Left kidney (tissue), 2 donors: Measurements from ENCODE around the gene ICA1. TPM values are rescaled to one million over a fixed set of nuclear protein-coding genes. Genes with fewer than 3 reads are reported as not detected.
"Not testable (repeated sequence)": the region's sequence is repeated elsewhere in the genome, so short reads cannot be mapped to it uniquely, and the experiment has no call there.

ENCODE experiments used
- DNase-seq: peaks from one replicate; pipeline ENCODE4 v3.0.0-alpha.2; 2013
- polyA plus RNA-seq: library from polyadenylated mRNA; unstranded; fragments of 120-200 nt; gene quantifications from one replicate; pipeline ENCODE4 v1.2.1, GENCODE V29; 2013; ENCODE audit not compliant: insufficient read length

Gene ICA1
- polyA plus RNA-seq, 1 donor: 38.2 TPM

DNA sequence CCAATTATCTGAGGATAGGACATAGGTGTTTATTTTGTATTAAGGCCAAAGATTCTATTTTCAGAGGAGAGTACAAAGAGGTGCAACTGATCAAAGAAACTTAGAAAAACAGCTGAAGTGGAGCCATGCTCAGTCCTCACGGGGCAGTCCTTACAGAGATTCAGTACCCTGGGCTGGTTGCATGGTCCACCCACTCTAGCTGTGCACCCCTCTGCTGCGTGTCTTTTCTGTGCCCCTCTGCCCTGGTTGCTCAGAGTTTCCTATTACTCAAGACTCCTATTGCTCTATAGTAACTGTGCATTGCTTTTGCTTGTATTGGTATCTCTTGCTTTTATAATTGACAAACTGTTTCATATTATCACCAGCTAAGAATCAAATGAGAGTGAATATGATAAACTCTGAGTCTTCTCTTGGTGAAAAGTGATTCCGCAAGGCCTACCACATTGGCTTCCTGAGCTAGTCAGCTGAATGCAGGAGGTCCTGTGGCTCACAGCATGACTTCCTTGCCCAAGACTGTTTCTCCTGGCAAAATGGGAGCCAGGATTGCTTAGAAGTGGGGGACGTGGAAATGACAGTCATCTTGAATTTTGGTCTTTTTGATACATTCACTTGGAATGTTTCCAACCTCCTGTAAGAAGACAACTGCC, 156.4 kb downstream of the ICA1 start:
- DNase-seq: no peak

DNA sequence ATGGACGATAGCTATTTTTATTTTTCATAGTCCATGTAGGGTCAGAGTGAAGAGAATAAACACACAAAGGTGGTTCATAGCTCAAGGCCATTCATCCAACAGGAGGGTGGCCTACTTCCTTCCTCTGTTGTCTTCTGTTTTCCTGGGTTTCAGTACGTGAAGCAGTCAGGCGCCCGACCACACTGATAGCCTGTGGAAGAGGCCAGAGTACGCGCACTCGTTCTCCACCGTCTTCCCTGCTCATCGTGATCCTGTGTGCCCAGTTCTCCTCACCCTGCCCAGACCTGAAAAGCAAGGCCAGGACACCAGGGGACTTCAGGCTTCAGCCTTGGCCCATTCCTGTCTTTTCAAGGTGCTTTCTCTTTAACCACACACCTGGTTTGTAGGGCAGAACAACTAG, 158.7 kb downstream of the ICA1 start:
- no peak for DNase-seq

DNA sequence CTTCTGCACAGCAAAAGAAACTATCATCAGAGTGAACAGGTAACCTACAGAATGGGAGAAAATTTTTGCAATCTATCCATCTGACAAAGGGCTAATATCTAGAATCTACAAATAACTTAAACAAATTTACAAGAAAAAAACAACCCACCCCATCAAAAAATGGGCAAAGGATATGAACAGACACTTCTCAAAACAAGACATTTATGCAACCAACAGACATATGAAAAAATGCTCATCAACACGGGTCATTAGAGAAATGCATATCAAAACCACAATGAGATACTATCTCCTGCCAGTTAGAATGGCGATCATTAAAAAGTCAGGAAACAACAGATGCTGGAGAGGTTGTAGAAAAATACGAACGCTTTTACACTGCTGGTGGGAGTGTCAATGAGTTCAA, 160.7 kb downstream of the ICA1 start:
- DNase-seq: not testable (repeated sequence)

DNA sequence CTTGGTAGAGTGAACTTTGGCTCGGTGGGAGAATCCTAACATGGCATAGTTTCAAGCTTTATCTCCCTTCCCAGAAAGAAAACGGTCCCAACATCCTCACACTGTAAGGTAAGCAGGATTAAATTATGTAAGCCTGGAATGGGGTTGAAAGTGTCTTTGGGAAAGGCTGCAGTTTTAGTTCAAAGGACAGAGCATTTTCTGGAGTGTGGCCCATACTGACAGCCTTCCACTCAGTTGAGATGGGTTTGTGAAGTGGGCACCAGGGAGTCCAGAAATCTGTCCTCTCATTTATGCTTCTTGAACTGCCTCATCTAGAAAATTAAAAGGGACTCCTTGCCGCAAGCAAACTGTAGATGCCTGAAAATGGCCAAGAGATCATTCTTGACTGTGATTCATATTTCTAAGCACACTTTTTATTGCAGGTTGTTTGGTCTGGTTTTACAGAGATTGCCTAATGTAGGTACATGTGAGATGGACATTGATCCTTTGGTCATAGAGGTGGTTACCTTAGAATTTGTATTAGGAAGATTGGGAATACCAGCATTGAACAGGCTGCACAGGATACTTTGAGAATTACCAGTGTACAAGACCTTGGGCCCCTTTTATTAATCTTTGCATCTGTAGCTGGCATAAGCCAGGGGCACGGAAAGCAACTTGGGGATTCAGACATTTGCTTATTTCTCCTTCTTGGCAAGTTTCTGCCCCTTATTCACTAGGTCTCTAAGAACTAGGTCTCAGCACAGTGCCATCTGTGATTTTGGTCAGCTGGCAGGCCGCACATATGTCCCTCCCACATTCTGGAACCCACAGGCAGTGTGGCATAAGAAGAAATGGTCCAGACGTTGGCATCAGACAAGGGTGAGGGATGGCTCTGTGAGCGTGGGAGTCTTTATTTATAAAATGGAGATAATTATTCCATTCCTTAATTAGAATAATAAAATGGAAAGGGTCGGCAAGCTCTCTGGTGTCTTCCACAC, 167.5 kb downstream of the ICA1 start:
- DNase-seq: no peak

DNA sequence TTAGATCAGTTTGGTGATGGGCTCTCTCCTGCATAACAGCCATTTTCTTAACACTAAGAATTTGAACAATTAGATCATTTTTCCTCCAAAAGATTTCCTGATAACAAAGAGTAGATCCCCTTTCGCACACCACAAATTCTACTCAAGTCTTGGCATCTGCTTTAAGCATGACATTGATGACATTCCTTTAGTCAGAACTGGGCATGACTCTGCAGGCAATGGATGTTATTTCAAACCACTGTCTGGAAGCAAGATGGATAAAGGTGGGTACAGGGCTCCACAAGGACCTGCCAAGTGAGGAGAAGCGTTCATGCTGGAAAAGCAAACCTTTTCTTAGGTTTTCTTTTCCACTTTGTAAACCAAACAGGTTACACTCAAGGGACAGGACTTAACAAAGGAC, 169.8 kb downstream of the ICA1 start:
- DNase-seq: no peak

DNA sequence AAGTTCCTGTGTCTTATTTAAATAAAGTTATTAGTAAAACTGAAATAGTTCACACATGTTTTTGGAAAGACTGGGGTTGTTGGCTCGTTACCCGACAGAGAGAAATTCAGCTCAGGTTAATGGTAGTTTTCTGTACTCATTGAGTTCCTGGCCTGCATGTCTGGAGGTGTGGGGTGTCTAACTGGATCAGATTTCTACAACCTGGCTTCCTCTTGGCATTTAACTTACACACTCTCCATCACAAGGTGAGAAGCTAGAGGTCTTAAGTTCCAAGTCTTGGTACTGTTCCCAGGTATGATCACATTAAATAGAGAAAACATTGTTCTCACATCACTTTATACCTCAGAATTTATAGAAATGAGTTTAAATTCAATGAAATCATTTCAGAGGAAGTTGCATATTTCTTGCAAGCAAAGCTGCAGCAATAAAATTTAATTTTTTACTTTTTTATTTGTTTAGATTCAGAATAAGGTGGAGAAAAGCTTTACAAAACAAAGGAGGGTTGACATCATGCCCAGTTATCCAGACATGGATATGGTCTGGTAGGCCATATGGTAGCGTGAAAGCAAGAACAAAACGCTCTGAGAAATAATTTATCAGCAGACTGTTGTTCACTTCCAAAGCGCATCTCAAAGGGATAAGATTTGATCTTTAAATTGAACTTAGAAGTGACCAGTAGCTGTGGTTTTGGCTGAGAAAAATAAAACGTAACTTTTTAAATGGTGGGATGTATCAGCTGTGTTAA, 172.8 kb downstream of the ICA1 start:
- DNase-seq: no peak

DNA sequence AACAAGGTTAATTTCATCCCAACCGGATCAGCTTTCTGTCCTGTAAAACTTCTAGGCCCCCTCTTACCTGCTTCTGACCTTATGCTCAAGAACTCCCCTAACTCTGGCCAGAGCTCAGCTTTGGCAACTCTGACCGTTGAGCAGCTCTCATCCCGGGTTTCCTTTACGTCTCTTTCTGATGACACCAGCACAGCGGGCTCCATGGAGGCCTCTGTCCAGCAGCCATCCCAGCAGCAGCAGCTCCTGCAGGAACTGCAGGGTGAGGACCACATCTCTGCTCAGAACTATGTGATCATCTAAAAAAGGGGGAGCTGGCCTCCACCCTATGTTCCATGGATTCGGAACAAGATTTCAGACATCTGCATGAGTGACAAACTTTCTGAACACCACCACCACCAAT, 175.7 kb downstream of the ICA1 start:
- DNase-seq: no peak

DNA sequence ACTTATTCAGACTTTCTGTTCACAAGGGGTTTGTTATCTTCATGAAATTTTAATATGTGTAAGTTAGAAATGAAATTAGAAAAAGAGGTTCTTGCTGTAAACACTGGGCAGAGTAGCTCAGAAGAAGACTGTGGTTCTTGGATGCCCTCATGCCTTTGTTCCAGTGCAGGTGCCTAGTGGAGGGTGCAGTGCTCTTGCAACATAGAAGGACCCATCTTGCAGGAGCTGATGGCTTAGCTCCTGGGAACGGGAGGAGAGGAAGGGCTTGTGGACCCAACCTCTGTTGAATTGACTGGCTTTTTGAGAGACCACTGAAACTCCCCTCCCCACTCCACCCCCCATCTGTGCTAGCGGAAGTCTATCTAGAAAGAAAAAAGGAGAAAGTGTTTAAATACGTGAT, 176.5 kb downstream of the ICA1 start:
- DNase-seq: no peak

DNA sequence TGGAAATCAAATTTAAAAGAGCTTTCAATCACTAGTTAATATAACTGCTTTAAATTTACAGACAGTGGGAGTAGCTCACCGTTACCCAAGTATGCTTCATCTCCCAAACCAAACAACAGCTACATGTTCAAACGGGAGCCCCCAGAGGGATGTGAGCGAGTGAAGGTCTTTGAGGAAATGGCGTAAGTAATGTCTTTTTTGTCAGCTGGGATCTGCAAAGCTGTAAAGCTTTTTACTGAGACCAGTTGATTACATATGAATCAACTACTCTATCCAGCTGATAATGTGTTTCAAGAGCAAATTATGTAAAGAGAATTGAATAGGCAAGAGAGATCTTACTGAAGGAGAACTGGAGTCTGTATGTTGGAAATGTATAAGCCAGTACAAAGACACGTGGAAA, 177.1 kb downstream of the ICA1 start:
- no peak for DNase-seq

DNA sequence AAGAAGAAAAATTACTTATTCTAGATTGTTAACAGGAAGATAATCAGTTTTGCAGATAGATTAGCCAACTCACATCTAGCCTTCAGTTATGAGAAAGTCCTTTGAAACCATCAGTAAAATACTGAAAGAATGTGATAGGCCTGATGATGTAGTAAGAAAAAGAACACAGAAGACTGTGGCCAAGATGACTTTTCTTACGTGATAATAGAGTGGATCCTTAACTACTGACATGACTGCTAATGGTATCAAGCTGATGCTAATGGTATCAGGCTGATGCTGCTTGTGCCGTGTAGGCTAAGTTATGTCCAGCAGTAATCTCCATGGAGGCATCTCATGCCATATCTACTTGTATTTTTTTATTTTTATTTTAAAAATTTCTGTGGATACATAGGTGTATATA, 179.2 kb downstream of the ICA1 start:
- DNase-seq: no peak

DNA sequence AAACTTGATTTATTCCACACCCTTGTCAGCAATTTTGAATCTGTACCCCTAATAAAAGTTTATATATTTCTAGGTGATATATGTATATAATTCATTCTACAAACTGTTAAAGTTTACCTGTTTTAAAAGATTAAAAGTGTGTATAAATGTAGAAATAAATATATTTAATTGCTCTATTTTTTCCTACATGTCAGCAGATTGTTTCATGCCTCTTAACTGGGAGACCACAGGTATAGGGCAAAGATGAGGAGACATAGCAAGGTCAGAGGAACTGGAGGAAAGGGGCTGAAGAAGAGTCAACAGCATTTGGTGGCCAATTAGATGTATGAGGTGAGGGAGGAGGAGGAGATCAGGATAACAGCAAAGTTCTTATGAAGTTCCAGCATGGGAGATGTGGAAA, 183.5 kb downstream of the ICA1 start:
- no peak for DNase-seq

DNA sequence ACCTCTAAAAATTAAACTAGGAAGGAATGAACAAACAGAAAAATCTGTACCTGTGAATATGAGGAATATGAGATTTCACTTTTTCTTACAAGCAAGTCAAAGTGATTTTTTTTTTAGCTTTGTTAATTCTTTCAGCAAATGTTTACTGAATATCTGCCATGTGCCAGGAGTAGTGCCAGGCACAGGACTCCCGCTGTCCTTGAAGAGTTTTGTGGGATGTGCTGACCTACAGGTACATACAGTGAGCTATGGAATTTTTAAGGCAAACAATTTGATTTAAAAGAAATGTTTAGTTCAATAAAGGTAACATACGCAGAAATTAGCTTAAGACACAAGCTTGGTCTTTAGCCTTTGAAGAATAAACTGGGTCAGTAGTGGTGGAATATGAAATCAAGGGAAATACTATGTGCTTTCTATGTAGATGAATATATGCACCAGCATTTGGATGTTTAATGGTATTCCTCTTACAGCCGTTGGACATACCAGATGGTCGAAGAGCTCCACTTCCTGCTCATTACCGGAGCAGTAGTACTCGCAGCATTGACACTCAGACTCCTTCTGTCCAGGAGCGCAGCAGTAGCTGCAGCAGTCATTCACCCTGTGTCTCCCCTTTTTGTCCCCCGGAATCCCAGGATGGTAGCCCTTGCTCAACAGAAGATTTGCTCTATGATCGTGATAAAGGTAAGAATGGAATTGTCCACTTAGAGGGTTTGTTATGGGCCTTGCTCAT, 191.4 kb downstream of the ICA1 start:
- no peak for DNase-seq

DNA sequence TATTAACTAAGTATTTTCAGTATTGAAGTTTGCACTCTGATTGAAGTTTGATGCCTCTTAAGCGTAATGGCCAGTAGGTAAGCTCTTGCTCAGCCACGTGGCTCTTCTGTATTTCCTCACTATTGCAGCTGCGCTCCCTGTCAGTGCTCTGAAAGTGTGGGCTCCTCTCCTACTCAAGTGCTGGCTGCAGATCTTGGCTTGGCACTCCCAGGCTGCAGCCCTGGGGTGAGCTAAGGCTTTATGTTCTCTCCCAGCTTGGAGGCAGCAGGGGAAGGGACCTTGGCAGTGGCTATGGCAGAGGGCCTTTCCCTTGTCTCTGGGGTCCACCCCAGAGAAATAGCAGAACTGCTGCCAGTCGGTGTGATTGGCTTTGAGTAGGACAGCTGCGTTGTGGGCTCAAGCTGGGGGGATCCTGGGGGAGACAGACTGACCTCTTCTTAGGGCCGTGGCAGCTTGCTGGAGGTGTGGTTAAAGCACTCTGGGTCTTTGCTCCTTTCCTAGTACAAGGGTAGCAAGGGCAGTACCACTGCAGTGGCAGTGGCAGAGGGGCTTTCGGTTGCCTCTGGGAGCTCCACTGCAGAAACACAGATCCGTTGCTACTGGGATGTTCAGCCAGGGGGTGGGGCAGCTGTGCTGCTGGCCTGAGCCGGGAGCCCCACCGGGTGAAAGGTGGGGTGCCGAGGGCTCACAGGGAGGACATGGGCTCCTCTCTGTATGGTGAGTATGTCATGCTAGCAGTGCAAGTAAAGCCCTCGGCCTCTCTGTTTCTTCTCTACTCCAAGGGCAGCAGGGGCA, 192.9 kb downstream of the ICA1 start:
- DNase-seq: no peak

DNA sequence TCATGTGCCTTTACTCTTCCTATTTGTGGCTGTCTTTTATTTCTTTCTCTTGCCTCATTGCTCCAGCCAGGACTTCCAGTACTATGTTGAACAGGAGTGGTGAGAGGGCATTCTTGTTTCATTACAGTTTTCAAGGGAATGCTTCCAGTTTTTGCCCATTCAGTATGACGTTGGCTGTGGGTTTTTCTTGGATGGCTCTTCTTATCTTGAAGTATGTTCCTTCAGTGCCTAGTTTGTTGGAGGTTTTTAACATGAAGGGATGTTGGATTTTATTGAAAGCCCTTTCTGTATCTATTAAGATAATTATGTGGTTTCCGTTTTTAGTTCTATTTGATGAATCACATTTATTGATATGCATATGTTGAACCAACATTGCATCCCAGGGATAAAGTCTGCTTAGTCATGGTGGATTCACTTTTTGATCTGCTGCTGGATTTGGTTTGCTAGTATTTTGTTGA, 196.6 kb downstream of the ICA1 start:
- DNase-seq: no peak

DNA sequence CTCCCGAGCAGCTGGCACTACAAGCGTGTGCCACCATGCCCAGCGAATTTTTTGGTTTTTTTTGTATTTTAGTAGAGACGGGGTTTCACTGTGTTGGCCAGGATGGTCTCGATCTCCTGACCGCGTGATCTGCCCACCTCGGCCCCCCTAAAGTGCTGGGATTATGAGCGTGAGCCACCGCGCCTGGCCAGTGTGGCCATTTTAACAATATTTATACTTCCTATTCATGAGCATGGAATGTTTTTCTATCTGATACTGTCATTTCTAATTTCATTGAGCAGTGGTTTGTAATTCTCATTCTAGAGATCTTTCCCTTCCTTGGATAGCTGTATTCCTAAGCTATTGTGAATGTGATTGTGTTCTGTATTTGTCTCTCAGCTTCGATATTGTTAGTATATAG, 197.1 kb downstream of the ICA1 start:
- no peak for DNase-seq

DNA sequence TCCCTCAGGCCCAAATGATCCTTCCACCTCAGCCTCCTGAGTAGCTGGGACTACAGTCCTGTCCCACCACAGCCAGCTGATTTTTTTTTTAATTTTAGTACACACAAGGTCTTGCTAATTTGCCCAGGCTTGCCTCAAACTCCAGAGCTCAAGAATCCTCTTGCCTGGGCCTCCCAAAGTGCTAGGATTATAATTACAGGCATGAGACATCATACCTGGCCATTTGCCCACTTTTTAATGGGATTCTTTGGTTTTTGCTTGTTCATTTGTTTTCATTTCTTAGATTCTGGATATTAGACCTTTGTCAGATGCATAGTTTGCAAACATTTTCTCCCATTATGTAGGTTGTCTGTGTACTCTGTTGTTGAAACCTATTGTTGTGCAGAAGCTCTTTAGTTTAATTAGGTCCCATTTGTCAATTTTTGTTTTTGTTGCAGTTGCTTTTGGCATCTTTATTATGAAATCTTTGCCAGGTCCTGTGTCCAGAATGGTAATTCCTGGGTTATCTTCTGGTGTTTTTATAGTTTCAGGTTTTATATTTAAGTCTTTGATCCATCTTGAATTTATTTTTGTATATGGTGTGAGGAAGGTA, 198.2 kb downstream of the ICA1 start:
- no peak for DNase-seq

DNA sequence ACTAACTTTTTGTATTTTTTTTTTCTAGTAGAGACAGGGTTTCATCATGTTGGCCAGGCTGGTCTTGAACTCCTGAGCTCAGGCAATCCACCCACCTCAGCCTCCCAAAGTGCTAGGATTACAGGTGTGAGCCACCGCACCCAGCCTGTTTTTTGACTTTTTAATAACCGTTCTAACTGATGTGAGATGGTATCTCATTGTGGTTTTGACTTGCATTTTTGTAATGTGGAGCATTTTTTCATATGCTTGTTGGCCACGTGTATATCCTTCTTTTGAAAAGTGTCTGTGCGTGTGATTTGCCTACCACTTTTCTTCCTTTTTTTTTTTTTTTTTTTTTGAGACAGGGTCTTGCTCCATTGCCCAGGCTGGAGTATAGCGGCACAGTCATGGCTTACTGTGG, 198.7 kb downstream of the ICA1 start:
- not testable (repeated sequence) for DNase-seq
